Measurements from ENCODE around the gene AHCYL2.
"Not testable (repeated sequence)": the region's sequence is repeated elsewhere in the genome, so short reads cannot be mapped to it uniquely, and the experiment has no call there.

GRCh38 chr7:129444776-129445175 lies 219.9 kb downstream of the AHCYL2 start:
- not testable (repeated sequence) for TF ChIP-seq TAF7 (optimal IDR thresholded peaks at IDR 0.05; ENCODE audit: borderline replicate concordance, low read depth, low read length); POLR2AphosphoS5 (IDR thresholded peaks at IDR 0.05; ENCODE audit: low read depth, low read length); CREB1 (IDR thresholded peaks at IDR 0.05); CTCF (IDR thresholded peaks at IDR 0.05; ENCODE audit: control extremely low read depth in 1 of 3, insufficient read depth in 1 of 3, low read depth in 1 of 3, low read length in 3 of 3); POLR2A (IDR thresholded peaks at IDR 0.05; ENCODE audit: control extremely low read depth in 1 of 2, low read depth in 2 of 2, low read length in 2 of 2); GABPA (IDR thresholded peaks at IDR 0.05; ENCODE audit: borderline replicate concordance, insufficient read depth, low read length); RAD21 (IDR thresholded peaks at IDR 0.05 in 1 of 2, conservative IDR thresholded peaks at IDR 0.05 in 1 of 2; ENCODE audit: low read depth in 2 of 2, low read length in 2 of 2); TAF1 (IDR thresholded peaks at IDR 0.05; ENCODE audit: low read depth, low read length); EZH2 (IDR thresholded peaks at IDR 0.05; ENCODE audit: low read depth, low read length, severe bottlenecking); JUND (IDR thresholded peaks at IDR 0.05; ENCODE audit: low read length); MAX (IDR thresholded peaks at IDR 0.05); CHD1 (IDR thresholded peaks at IDR 0.05; ENCODE audit: low read depth, low read length); CHD2 (IDR thresholded peaks at IDR 0.05; ENCODE audit: low read length); SP1 (IDR thresholded peaks at IDR 0.05; ENCODE audit: low read depth, low read length)
